Ishikawa (cell line): Measurements from ENCODE around the gene ARHGEF10L.

Experiments used
- CEBPB ChIP-seq: IDR thresholded peaks from 2 replicates; pipeline ENCODE4 v1.6.1; 2012
- CREB1 ChIP-seq: IDR thresholded peaks from 2 replicates; pipeline ENCODE4 v1.6.1; 2012; ENCODE audit warnings: low read depth
- EGR1 ChIP-seq: IDR thresholded peaks from 2 replicates; pipeline ENCODE4 v1.6.1; 2012
- EP300 ChIP-seq: IDR thresholded peaks from 2 replicates; pipeline ENCODE4 v1.6.1; 2012; ENCODE audit warnings: borderline replicate concordance
- FOXM1 ChIP-seq: IDR thresholded peaks from 2 replicates; pipeline ENCODE4 v1.6.1; 2012; ENCODE audit warnings: low read depth, borderline replicate concordance
- NFIC ChIP-seq: IDR thresholded peaks from 2 replicates; pipeline ENCODE4 v1.6.1; 2012
- RAD21 ChIP-seq: IDR thresholded peaks from 2 replicates; pipeline ENCODE4 v1.6.1; 2012; ENCODE audit warnings: low read depth
- TAF1 ChIP-seq: IDR thresholded peaks from 2 replicates; pipeline ENCODE4 v1.6.1; 2012; ENCODE audit warnings: low read depth, mild to moderate bottlenecking
- TCF12 ChIP-seq: IDR thresholded peaks from 2 replicates; pipeline ENCODE4 v1.6.1; 2012; ENCODE audit warnings: low read depth
- TEAD4 ChIP-seq: IDR thresholded peaks from 2 replicates; pipeline ENCODE4 v1.6.1; 2012
- YY1 ChIP-seq: IDR thresholded peaks from 2 replicates; pipeline ENCODE4 v1.6.1; 2012; ENCODE audit warnings: low read depth
- ZBTB7A ChIP-seq: IDR thresholded peaks from 2 replicates; pipeline ENCODE4 v1.6.1; 2012; ENCODE audit warnings: low read depth
- TF ChIP-seq, protein P1 (sequence below): IDR thresholded peaks from 2 replicates; pipeline ENCODE4 v1.6.1; 2012
- TF ChIP-seq, protein P2 (sequence below): IDR thresholded peaks from 2 replicates; pipeline ENCODE4 v1.6.1; 2012; ENCODE audit warnings: low read depth, mild to moderate bottlenecking
- TF ChIP-seq, protein P3 (sequence below): IDR thresholded peaks from 2 replicates; pipeline ENCODE4 v1.6.1; 2012

The ARHGEF10L gene

DNA sequence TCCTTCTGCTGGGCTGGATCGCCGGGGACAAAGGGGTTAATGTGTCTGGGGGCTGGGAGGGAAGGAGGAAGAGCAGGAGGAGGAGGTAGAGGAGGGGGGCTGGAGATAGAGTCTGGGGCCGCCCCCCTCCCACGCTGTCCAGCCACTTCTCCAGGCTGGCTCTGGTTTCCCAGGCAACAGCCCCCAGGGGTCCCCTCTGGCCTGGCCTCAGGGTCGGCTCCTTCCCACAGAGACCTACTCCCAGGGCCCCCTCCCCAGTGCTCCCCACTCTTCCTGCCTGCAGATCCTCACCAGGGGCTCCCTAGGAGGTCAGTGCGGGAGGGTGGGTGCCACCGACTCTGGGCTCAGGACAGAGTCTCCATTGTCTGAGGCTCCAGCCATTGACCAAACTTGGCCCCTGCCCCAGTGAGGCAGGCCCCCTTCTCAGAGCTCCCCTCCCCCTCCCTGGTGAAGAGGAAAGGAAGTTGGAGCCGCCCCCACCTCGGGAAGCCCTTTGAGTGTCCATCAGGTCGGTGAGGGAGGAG, 34.1 kb downstream of the ARHGEF10L start:
- no peak for TF ChIP-seq TAF1
- no peak for TF ChIP-seq YY1
- no peak for TF ChIP-seq CEBPB
- TF ChIP-seq, protein P1, sequence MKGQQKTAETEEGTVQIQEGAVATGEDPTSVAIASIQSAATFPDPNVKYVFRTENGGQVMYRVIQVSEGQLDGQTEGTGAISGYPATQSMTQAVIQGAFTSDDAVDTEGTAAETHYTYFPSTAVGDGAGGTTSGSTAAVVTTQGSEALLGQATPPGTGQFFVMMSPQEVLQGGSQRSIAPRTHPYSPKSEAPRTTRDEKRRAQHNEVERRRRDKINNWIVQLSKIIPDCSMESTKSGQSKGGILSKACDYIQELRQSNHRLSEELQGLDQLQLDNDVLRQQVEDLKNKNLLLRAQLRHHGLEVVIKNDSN, result no peak
- TF ChIP-seq TCF12, result no peak
- TF ChIP-seq RAD21, result no peak
- no peak for TF ChIP-seq EP300
- no peak for TF ChIP-seq ZBTB7A
- TF ChIP-seq NFIC, result no peak

DNA sequence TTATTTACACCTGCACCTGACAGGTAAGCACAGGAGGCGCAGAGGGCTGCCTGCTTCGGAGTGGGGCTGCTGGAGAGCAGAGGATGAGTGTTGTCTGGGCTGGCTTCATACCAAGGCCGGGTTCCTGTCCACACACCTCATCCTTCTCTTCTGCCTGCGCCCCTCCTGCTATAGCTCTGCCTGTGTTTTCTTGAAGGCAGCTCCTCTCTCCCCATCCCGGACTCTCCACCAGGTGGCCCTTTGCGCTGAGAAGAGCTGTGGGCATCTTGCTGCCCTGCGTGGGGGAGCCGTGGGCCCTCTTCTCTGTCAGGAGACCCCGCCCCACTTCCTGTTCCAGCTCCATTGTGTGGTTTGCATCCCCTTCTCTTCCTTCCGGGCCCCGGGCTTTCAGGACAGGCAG, 35.0 kb downstream of the ARHGEF10L start:
- TF ChIP-seq ZBTB7A (no peak), EP300 (no peak), TAF1 (no peak)

DNA sequence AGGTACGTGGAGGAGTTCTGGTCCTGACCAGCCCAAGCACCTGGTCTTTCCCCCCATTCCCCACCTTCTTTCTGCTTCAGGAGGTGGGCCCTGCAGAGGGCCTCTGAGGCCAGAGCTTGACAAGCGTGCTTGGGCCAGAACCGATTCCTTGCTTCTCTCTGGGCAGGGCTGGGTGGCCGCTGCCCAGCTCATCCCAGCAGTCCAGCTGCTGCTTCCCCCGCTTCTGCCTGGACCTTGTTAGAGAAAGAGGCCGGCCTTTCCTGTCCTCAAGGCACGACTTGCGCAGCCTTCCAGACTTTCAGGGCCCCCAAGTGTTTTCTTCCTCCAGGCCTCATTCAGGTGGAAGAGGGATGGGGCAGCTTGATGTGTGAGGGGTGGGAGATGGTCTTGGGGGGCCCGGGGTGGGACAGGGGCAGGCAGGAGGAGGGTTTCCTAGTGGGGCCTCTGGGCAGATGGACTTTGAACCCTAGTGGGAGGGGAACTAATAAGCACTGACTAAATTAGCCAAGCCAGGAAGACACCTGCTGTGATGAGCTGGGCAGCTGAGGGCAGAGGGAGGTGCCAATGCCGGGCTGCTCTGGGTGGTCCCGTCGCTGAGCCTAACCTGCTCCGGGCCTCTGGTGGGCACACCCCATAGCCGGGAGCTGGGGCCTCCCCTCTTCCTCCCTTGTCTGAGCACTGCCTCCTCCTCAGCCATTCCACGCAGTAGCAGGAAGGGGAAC, 36.5 kb downstream of the ARHGEF10L start:
- TF ChIP-seq CEBPB (no peak), RAD21 (no peak), CREB1 (no peak), EGR1 (no peak), ZBTB7A (no peak), YY1 (no peak), FOXM1 (no peak), TCF12 (no peak), TEAD4 (no peak)
- TF ChIP-seq, protein P2, sequence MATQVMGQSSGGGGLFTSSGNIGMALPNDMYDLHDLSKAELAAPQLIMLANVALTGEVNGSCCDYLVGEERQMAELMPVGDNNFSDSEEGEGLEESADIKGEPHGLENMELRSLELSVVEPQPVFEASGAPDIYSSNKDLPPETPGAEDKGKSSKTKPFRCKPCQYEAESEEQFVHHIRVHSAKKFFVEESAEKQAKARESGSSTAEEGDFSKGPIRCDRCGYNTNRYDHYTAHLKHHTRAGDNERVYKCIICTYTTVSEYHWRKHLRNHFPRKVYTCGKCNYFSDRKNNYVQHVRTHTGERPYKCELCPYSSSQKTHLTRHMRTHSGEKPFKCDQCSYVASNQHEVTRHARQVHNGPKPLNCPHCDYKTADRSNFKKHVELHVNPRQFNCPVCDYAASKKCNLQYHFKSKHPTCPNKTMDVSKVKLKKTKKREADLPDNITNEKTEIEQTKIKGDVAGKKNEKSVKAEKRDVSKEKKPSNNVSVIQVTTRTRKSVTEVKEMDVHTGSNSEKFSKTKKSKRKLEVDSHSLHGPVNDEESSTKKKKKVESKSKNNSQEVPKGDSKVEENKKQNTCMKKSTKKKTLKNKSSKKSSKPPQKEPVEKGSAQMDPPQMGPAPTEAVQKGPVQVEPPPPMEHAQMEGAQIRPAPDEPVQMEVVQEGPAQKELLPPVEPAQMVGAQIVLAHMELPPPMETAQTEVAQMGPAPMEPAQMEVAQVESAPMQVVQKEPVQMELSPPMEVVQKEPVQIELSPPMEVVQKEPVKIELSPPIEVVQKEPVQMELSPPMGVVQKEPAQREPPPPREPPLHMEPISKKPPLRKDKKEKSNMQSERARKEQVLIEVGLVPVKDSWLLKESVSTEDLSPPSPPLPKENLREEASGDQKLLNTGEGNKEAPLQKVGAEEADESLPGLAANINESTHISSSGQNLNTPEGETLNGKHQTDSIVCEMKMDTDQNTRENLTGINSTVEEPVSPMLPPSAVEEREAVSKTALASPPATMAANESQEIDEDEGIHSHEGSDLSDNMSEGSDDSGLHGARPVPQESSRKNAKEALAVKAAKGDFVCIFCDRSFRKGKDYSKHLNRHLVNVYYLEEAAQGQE, result no peak
- TF ChIP-seq, protein P1, result no peak
- TF ChIP-seq, protein P3, sequence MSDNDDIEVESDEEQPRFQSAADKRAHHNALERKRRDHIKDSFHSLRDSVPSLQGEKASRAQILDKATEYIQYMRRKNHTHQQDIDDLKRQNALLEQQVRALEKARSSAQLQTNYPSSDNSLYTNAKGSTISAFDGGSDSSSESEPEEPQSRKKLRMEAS, result no peak

DNA sequence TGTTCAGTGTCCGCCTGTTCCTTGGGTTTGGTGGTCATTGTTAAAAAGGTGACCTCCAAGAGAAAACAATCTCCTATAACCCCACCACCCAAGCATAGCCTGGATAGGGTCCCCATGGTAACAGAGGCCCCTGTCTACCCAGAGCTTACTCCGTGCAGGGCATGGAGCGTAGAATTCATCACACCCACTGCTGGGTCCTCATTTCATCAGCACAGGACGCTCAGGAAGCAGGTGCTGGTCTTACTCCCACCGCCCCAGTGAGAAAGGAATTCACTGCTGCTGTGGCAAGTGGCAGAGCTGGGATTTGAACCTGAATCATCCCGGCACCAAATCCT, 37.0 kb downstream of the ARHGEF10L start:
- TF ChIP-seq CEBPB (no peak), ZBTB7A (no peak), CREB1 (no peak), FOXM1 (no peak), RAD21 (no peak), EGR1 (no peak)

DNA sequence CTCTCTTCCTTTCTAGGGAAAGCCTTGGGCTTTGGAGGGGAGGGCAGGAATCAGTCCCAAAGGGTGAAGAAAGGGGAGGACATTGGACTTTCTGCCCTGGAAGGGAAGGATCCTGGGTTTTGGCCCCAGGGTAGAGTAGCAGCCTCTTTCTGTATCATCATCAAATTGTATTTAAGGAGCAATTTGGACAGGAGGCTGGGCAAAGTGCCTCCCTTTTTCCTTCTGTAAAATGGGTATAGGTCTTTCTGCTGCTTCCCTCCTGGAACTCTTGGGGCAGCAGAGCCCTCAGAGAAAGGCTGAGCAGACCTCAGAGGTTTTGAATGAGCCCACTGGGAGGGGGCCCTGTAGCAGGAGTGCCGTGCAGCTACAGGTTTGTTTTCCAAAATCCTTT, 38.4 kb downstream of the ARHGEF10L start:
- TF ChIP-seq NFIC (no peak), FOXM1 (no peak), TEAD4 (no peak), ZBTB7A (no peak), CEBPB (no peak), RAD21 (no peak), YY1 (no peak), EP300 (no peak)
- TF ChIP-seq, protein P3, result no peak
- TF ChIP-seq, protein P2, result no peak

DNA sequence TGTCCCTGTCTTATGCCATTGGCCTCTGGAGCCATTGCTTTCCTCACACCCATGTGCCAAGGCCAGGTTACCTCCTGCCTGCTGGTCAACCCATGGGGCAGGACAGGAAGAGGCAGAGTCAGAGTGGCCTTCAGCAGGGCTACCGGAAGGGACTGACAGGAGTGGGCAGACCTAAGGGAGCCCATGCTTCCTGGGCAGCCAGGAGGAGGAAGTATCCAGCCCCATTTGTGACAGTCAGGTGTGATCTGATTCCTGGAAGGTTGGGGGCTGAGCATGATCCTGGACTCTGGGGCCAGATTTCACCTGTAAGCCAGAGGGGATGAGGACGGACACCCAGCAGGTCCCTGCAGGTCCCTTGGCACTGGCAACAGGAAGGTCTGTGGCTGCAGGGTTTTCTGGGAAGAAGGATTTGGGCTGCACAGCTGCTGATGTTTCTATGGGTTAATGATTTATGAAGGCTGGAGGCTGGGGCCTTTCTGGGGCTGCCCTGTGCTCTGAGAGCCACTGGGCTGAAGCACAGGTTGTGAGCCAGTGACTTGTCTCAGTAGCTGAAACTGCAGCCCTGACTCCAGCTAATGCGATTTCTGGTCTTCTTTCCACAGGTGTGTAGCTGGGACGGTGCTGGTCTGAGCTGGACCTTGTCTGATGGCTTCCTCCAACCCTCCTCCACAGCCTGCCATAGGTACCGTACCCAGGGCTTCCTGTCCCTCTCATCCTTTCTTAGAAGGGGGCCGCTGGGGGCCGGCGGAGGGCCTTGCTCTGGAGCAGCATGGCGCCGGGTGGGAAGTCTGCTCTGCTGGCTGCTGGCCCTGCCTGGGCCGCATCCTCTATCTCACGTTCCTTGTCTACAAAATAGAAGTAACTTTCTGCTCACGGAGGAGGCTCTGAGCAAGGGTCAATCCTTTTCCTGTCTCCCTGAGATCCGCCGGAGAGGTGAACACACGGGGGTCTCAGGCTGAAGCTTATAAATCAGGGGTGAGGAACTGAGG, 40.7 kb downstream of the ARHGEF10L start:
- no peak for TF ChIP-seq NFIC
- no peak for TF ChIP-seq CEBPB
- TF ChIP-seq, protein P3, result no peak
- TF ChIP-seq YY1, result no peak
- TF ChIP-seq EGR1, result no peak
- TF ChIP-seq ZBTB7A, result no peak
- no peak for TF ChIP-seq TCF12
- no peak for TF ChIP-seq FOXM1
- no peak for TF ChIP-seq EP300
